Transverse colon (tissue), 4 donors: ENCODE measurements around the gene AGRN. TPM values are rescaled to one million over a fixed set of nuclear protein-coding genes. Genes with fewer than 3 reads are reported as not detected.

Experiments
- DNase-seq: peaks from one replicate; pipeline ENCODE4 v3.0.0-alpha.2; 2019
- H3K27ac ChIP-seq, 4 donors: fragments of 200-600 bp; sonication (generic); 2 replicates each; pipeline ENCODE4 v1.5.1; 2016 to 2018; ENCODE audit warnings: inconsistent platforms in 4 of 4
- H3K27me3 ChIP-seq: fragments of 200-600 bp; sonication (generic); 2 replicates; pipeline ENCODE4 v1.5.1; 2017; ENCODE audit warnings: inconsistent platforms
- H3K36me3 ChIP-seq, 4 donors: fragments of 200-600 bp; sonication (generic); 2 replicates each; pipeline ENCODE4 v1.5.1; 2017 to 2019; ENCODE audit warnings: inconsistent platforms in 4 of 4
- H3K4me1 ChIP-seq, 4 donors: fragments of 200-600 bp; sonication (generic); 2 replicates each; pipeline ENCODE4 v1.5.1; 2017 to 2020; ENCODE audit warnings: inconsistent platforms in 4 of 4
- H3K4me3 ChIP-seq, 4 donors: fragments of 200-600 bp; sonication (generic); 1 replicate in 1 of 4; 2 replicates in 3 of 4; pipeline versions ENCODE4 v1.5.1 to v1.6.1; 2017 to 2019; ENCODE audit warnings: inconsistent platforms in 4 of 4
- H3K9me3 ChIP-seq, 2 donors: fragments of 200-600 bp; sonication (generic); 2 replicates each; pipeline ENCODE4 v1.5.1; 2017 to 2019; ENCODE audit warnings: inconsistent platforms in 2 of 2
- CTCF ChIP-seq, 5 experiments: fragments of 200-600 bp in 3 of 5; fragments of 450-650 bp in 2 of 5; sonication (generic) in 3 of 5; IDR thresholded peaks; 1 replicate in 2 of 5; 2 replicates in 3 of 5; pipeline ENCODE4 v1.5.1; 2016 to 2017; ENCODE audit warnings: antibody characterized with exemption in 5 of 5, inconsistent platforms in 3 of 5, mild to moderate bottlenecking in 2 of 5, moderate library complexity in 1 of 5
- EP300 ChIP-seq: sonication (generic); formaldehyde crosslinking; IDR thresholded peaks from one replicate; pipeline ENCODE4 v1.6.1; 2017; ENCODE audit warnings: antibody characterized with exemption, low read depth
- POLR2A ChIP-seq: fragments of 450-650 bp; IDR thresholded peaks from one replicate; pipeline ENCODE4 v1.6.1; 2016; ENCODE audit warnings: antibody characterized with exemption, mild to moderate bottlenecking, moderate library complexity
- POLR2AphosphoS5 ChIP-seq, 3 donors: sonication (generic); formaldehyde crosslinking; IDR thresholded peaks; one replicate each; pipeline ENCODE4 v1.6.1; 2016; ENCODE audit warnings: antibody characterized with exemption in 3 of 3
- WGBS, 2 donors: methylation state at CpG; one replicate each; pipeline ENCODE4 v1.1.5; 2018; ENCODE audit warnings: low coverage in 1 of 2; 5-methylcytosine and 5-hydroxymethylcytosine counted together
- in situ Hi-C, 4 donors: fragments of 200-750 bp; cut with MboI; loops; one replicate each; pipeline versions ENCODE4 v1.15.0 to v1.15.1; 2017; ENCODE audit warnings: low sequenced_read_pairs in 3 of 4, low pct_ligation_motif_present in 1 of 4, low pct_unique_long_range_greater_than_20kb in 1 of 4
- intact Hi-C: fragments of 100-400 bp; cut with DNase I; formaldehyde crosslinking; loops from one replicate; pipeline ENCODE4 v1.15.1; 2023; ENCODE audit warnings: low total_unique reads
- total RNA-seq, 4 donors: library from RNA; depleted of rRNA; stranded (reverse); fragments of >200 nt; gene quantifications; one replicate each; pipeline ENCODE4 v1.1.0, GENCODE V29; 2016

AGRN gene
- total RNA-seq, 4 donors from 2014 or later = 25.4 to 132 (median 44.8) TPM

- Histone ChIP-seq H3K9me3 (peaks cover 2 to 6% of the 10 kb centered on the region in 2 donors), H3K27me3 (peaks cover 66% of the 10 kb centered on the region), H3K4me1 (peaks cover 13 to 42% (median 39%) of the 10 kb centered on the region in 4 donors), H3K4me3 (no peak overlapping the region), H3K27ac (no peak overlapping the region), H3K36me3 (no peaks in the 10 kb centered on the region)
- DNase-seq = no peak
- intact Hi-C loops (no loop called here), in situ Hi-C loops (no loop called here)
- TF ChIP-seq POLR2A (no peak), POLR2AphosphoS5 (IDR thresholded peaks at IDR 0.05) (no peak), CTCF (IDR thresholded peaks at IDR 0.05) (no peak), EP300 (no peak)
- 70% methylated on average over 22 of the region's 24 CpGs; no CpG with 5 or more reads in 1 of the 2 donors for WGBS, 2 donors
Observed at GRCh38 chr1:996851-997712, 22.8 kb upstream of the AGRN start.

GRCh38 chr1:997713-997992 is 22.3 kb upstream of the AGRN start:
- TF ChIP-seq POLR2AphosphoS5 (IDR thresholded peaks at IDR 0.05) (no peak), CTCF (IDR thresholded peaks at IDR 0.05) (no peak), EP300 (no peak), POLR2A (no peak)
- no peaks in the 10 kb centered on the region for H3K36me3 ChIP-seq
- peaks cover 0 to under 1% of the 10 kb centered on the region in 2 donors for H3K9me3 ChIP-seq
- intact Hi-C loops = no loop called here
- H3K4me1 ChIP-seq = peaks cover 13 to 42% (median 39%) of the 10 kb centered on the region in 4 donors
- H3K27me3 ChIP-seq = peaks cover 64% of the 10 kb centered on the region
- no peak overlapping the region for H3K4me3 ChIP-seq
- no peak overlapping the region for H3K27ac ChIP-seq
- DNase-seq = no peak
- in situ Hi-C loops = no loop called here
- WGBS, 2 donors = 76% methylated on average over 3 of the region's 3 CpGs; no CpG with 5 or more reads in 1 of the 2 donors

- WGBS, 2 donors = 59% methylated on average over 66 of the region's 75 CpGs; no CpG with 5 or more reads in 1 of the 2 donors
- H3K27me3 ChIP-seq = peaks cover 64% of the 10 kb centered on the region
- no peaks in the 10 kb centered on the region for H3K36me3 ChIP-seq
- in situ Hi-C loops (no loop called here), intact Hi-C loops (no loop called here)
- peak overlapping the region in 3 of 4 donors; percentile 92 to 95 (median 95) for H3K27ac ChIP-seq
- no peak for DNase-seq
- H3K9me3 ChIP-seq = no peaks in the 10 kb centered on the region
- H3K4me1 ChIP-seq = peaks cover 13 to 42% (median 39%) of the 10 kb centered on the region in 4 donors
- TF ChIP-seq POLR2A = no peak
- no peak for TF ChIP-seq EP300
- no peak for TF ChIP-seq POLR2AphosphoS5 (IDR thresholded peaks at IDR 0.05)
- no peak for TF ChIP-seq CTCF (IDR thresholded peaks at IDR 0.05)
- H3K4me3 ChIP-seq = peak overlapping the region in 3 of 4 donors; percentile 50 to 68 (median 54)
Observed at GRCh38 chr1:997993-998744, 21.8 kb upstream of the AGRN start.

GRCh38 chr1:998745-998994 is 21.2 kb upstream of the AGRN start:
- DNase-seq = no peak
- no peaks in the 10 kb centered on the region for H3K36me3 ChIP-seq
- peaks cover 13 to 42% (median 39%) of the 10 kb centered on the region in 4 donors for H3K4me1 ChIP-seq
- H3K27ac ChIP-seq = peak overlapping the region; percentile 92 to 95 (median 94)
- peaks cover 64% of the 10 kb centered on the region for H3K27me3 ChIP-seq
- no peaks in the 10 kb centered on the region for H3K9me3 ChIP-seq
- intact Hi-C loops (no loop called here), in situ Hi-C loops (no loop called here)
- WGBS, 2 donors = no CpG with 5 or more reads among the region's 27 CpGs
- peak overlapping the region; percentile 50 to 68 (median 60) for H3K4me3 ChIP-seq
- TF ChIP-seq EP300 = no peak
- TF ChIP-seq POLR2A = no peak
- TF ChIP-seq POLR2AphosphoS5 (IDR thresholded peaks at IDR 0.05) = no peak
- TF ChIP-seq CTCF (IDR thresholded peaks at IDR 0.05) = no peak
